NCI-H748 (cell line): Measurements from ENCODE around the gene AP3S1.

Experiments used
- DNase-seq: peaks from one replicate; lab custom pipeline; 2025; ENCODE audit not compliant: unreplicated experiment; lab: John Stamatoyannopoulos, UW

AP3S1 gene

DNA sequence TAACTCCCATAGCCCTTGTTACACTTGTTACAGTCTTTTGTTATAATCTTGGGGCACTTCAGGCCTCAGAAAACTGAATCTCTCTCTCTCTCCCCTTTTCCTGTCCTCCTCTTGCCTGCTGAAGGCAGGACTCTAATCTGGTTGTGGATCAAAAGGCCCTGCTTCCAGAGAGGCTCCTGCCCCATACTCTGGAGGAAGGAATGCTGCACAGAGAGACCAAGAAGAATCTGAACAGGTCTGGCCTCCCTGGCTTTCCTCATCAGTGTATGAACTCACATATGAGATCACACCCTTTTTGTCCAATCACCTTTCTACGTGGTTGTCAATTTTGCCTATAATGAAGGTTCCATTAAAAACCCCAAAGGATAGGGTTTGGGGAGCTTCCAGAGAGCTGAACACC lies 94.3 kb downstream of the AP3S1 start:
- no peak for DNase-seq

GRCh38 chr5:115939059-115939458 lies 97.3 kb downstream of the AP3S1 start:
- DNase-seq = no peak

DNA sequence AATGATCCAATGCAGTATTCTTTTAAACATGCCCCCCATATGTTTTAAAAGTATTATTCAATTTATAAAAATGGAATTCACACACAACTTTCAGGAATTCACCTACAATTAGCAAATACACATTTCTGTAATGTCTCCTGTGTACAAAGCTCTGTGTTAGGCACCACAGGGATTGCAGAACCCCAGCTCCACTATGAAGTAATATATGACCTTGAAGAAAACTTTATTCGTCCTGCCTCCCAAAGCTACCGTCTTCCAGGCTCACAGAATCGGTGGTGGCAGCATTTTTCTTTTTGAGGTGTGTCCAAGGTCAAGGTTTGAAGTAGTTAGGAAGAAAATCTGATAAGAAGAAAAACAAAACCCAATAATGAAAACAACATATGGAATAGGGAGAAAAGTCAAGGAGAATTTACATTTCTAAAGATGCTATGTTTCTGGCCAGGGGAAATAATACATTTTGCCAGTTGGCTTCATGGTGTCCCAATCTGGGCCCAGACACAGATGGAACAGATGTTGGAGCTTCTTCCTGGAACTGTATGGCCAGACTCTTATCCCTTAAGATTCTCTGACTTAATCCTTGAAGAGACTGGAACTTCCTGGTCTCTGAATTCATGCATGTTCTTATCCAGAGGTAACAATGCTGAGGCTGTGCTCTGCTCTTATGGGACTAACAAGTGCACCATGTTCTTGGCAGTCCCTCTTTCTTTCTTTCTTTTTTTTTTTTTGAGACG lies 98.5 kb downstream of the AP3S1 start:
- no peak for DNase-seq

GRCh38 chr5:115941051-115941675 lies 99.4 kb downstream of the AP3S1 start:
- DNase-seq = no peak

GRCh38 chr5:115944501-115944900 lies 102.8 kb downstream of the AP3S1 start:
- no peak for DNase-seq

GRCh38 chr5:115946655-115947054 lies 104.9 kb downstream of the AP3S1 start:
- no peak for DNase-seq

DNA sequence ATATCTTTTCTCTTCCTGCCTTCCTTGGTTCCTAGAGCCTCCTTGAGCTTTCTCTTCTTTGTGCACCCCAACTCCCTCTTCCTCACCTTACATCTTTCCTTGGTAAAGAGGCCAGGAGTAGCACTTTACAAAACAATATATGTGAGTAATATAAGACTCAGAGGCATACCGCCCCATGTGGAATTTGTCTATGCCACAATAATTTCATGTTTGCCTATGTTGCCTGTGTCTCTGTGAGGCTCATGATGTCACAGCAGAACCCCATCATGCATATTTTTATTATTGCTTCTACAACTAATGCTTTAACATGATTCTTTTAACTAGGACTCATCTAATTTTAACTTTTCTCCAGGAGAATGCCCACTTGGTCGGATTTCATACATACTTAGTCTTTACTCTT lies 105.5 kb downstream of the AP3S1 start:
- no peak for DNase-seq

GRCh38 chr5:115948091-115948534 lies 106.4 kb downstream of the AP3S1 start:
- DNase-seq = no peak

- DNase-seq = no peak
These were observed 107.4 kb downstream of the AP3S1 start for GRCh38 chr5:115949096-115949495.

DNA sequence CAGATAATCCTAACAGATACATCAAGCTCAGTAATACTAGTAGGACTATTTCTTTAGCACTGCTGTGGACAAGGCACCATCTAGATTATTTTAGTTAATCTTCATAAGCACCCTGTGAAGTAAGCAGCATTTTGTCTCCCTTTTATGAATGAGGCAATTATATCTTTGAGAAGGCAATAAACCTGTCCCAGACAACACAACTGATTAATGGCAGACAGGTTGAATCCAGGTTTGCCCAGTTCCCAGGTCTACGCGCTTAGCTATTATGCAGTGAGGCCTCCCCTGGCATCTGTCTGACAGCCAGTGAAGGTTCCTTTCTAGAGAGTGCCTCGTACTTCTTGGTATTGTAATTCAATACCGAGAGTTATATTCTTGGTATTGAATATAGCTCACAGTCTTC lies 110.9 kb downstream of the AP3S1 start:
- DNase-seq = peak; percentile 9

DNA sequence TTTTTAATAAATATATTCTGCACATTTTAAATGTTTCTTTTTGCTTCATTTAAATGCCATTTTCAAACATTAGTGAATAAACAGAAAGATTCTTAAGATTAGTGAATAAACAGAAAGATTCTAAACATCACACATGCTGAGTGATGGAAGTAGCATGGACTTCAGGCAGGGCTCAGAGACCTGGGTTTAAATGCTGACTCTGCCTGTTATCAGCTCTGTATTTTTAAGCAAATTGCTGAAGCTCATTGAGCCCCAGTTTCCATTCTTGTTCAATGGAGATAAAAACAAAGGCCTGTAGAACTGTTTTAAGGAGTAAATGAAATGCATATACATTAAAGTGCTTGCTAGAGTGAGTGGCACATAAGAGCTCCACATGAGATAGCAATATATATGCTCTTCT lies 112.4 kb downstream of the AP3S1 start:
- DNase-seq = no peak

- no peak for DNase-seq
These were observed 115.2 kb downstream of the AP3S1 start for GRCh38 chr5:115956957-115957356.

GRCh38 chr5:115961381-115962238 lies 119.9 kb downstream of the AP3S1 start:
- no peak for DNase-seq

DNA sequence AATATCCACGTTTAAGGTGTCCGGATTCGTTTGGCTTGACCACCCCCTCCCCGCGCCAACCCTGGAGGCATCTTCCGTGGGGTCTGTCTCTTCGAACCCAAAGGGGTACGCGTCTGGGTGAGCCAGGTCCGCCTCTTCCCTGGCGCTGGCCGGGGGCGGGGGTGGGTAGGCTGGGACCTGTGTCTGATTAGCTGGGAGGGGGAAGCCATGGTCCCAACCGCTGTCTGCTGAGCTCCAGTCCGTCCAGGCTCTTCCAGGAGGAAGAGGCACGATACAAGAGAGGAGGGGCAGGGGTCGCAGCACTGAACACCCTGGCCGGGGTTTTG lies 120.5 kb downstream of the AP3S1 start, which contains the start of gene LVRN:
Gene LVRN (plus strand): TSS at position 237 of the 326 bp plus-strand sequence. CDS start 143 bp downstream, outside the sequence.
- no peak for DNase-seq

DNA sequence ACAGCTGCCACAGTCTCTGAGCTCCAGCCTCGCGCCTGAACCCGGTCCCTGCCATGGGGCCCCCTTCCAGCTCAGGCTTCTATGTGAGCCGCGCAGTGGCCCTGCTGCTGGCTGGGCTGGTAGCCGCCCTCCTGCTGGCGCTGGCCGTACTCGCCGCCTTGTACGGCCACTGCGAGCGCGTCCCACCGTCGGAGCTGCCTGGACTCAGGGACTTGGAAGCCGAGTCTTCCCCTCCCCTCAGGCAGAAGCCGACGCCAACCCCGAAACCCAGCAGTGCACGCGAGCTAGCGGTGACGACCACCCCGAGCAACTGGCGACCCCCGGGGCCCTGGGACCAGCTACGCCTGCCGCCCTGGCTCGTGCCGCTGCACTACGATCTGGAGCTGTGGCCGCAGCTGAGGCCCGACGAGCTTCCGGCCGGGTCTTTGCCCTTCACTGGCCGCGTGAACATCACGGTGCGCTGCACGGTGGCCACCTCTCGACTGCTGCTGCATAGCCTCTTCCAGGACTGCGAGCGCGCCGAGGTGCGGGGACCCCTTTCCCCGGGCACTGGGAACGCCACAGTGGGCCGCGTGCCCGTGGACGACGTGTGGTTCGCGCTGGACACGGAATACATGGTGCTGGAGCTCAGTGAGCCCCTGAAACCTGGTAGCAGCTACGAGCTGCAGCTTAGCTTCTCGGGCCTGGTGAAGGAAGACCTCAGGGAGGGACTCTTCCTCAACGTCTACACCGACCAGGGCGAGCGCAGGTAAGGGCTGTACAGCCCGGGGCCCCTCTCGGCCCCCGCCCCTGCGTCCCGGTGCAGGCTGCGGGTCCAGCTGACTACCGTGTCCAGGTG lies 121.0 kb downstream of the AP3S1 start:
- no peak for DNase-seq

GRCh38 chr5:115963566-115963965 lies 121.8 kb downstream of the AP3S1 start:
- DNase-seq = no peak
